Measurements from ENCODE around the gene SESN1. TPM values are rescaled to one million over a fixed set of nuclear protein-coding genes. Genes with fewer than 3 reads are reported as not detected.

SESN1 gene
- total RNA-seq, 4 donors from 2014 or later = 54.2 to 117 (median 90.5) TPM

DNA sequence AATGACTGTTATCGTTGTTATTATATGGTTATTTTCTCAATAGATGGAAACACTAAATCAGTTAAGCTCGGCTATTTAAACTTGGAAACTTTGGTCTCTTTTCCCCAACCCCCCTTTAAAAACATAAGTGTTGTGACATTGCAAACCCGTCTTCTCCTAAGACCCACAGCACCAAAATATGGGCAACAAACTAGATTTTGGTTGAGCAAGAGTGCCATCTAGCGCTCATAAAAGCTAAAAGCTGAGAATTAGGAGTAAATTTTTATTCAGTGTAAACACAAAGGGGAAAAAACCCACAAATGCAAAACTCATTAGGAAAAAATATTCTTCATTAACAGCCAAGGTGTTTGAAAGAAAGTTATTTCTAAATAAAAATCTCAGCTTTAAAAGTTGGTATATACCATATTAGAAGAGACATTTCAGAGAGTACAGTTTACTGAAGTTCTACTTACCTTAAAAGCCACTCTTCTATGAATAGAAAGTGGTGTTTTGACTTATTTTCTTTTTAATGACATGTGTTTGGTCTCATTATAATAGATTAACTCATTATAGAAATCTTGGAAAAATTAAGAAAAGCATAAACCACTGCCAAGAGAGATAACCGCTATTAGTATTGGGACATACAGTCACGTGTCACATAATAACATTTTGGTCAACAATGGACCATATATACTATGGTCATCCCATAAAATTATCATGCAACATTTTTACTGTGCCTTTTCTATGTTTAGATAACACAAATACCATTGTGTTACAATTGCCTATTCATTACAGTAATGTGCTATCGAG is 21.1 kb downstream of the SESN1 start:
- ATAC-seq (ENCODE audit: low FRiP score) (no peak), DNase-seq (ENCODE audit: low spot score) (no peak)
- TF ChIP-seq, protein P1, sequence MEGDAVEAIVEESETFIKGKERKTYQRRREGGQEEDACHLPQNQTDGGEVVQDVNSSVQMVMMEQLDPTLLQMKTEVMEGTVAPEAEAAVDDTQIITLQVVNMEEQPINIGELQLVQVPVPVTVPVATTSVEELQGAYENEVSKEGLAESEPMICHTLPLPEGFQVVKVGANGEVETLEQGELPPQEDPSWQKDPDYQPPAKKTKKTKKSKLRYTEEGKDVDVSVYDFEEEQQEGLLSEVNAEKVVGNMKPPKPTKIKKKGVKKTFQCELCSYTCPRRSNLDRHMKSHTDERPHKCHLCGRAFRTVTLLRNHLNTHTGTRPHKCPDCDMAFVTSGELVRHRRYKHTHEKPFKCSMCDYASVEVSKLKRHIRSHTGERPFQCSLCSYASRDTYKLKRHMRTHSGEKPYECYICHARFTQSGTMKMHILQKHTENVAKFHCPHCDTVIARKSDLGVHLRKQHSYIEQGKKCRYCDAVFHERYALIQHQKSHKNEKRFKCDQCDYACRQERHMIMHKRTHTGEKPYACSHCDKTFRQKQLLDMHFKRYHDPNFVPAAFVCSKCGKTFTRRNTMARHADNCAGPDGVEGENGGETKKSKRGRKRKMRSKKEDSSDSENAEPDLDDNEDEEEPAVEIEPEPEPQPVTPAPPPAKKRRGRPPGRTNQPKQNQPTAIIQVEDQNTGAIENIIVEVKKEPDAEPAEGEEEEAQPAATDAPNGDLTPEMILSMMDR (IDR thresholded peaks at IDR 0.05) = no peak

DNA sequence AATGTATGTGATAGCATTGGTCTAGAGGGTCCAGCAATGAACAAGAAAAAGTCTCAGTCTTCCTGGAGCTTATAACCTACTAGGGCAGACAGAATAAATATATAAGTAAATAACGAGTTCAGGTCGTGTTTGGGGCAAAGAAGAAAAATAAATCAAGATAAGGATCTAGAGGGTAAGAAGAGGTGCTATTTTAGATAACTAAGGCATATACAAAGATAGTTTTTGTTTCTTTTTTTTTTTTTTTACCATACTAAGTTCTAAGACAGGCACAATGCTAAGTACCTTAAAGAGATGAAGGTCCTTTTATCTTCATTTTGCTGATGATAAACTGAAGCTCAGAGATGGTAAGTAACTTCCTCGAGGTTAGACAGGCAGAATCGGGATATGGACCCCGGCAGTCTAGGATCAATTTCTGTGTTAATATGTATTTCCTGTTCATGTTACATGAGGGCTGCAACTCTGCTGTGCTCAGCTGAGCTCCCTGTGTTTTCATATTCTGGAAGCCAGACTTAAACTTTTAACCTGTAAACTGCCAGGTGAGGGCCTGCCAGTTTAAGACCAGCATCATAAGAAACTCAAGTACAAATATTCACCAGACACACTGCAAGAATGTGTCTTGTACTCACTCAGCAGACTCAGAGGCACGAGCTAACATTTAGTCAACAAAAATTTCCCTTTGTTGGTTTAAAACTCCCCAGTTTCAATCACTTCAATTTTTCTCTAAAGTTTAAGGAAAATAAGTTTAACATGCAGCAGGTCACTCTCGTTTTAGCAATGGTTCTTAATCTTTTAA is 23.3 kb downstream of the SESN1 start:
- no peak for ATAC-seq (ENCODE audit: low FRiP score)
- DNase-seq (ENCODE audit: low spot score) = no peak
- TF ChIP-seq, protein P1 (IDR thresholded peaks at IDR 0.05) = no peak

DNA sequence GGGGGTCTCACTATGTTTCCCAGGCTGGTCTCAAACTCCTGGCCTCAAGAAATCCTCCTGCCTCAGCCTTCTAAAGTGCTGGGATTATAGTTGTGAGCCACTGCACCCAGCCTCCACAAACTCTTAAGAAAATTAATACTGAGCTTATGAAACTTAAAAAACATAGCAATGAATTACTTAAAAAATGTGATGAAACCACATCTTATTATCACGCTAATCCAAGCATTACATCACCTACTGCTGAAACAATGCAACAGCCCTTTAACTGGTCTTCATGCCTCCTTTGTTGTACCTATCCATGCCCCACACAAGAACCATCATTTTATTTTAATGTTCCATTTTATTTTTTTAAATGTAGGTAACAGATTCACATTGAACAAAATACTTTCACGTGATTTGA is 24.9 kb downstream of the SESN1 start:
- TF ChIP-seq, protein P1 (IDR thresholded peaks at IDR 0.05) = no peak
- DNase-seq (ENCODE audit: low spot score) (no peak), ATAC-seq (ENCODE audit: low FRiP score) (no peak)

DNA sequence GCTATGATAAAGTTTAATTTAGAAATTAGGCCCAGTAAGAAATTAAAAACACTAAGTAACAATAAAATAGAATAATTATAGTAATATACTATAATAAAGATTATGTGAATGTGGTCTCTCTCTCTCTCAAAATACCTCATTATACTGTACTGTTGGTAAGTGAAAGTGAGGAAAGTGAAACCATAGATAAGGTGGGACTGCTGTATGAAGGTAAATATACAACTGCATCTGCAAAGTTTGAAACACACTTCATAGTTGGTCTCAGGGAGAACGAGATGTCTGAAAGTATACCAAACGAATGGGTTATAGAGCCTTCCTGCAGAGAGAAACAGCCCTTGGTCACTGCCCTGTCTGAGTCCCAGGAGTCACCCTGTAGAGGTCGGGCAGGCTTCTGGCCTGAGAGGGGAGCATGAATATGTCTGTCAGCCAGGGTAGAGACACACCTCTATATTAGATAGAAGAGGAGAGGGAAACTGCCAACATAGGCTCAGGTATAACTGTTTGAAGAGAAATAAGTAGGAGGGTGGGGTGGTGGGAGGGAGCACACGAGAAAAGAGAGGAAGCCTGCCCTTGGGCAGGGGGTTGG is 31.8 kb downstream of the SESN1 start:
- DNase-seq (ENCODE audit: low spot score) (no peak), ATAC-seq (ENCODE audit: low FRiP score) (no peak)
- TF ChIP-seq, protein P1 (IDR thresholded peaks at IDR 0.05) = no peak

DNA sequence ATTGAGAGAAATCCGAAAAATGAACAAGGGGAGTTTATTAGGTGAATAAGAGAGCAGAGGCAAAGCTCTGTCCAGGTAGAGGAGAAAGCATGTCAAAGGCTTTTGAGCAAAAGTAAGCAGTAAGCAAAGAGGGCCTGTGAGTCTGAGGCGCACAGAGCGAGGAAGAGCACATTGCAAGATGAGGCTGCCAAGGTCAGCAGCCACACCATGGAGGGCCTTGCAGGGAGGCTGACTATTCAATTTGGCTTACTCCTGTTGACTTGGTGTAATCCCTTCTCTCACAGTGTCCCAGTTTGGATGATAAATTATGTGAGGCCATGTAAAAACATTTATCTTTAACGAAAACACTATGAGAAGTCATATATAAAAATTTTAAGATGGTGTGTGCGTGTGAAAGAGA is 32.4 kb downstream of the SESN1 start:
- TF ChIP-seq, protein P1 (IDR thresholded peaks at IDR 0.05) = no peak
- ATAC-seq (ENCODE audit: low FRiP score) (no peak), DNase-seq (ENCODE audit: low spot score) (no peak)

DNA sequence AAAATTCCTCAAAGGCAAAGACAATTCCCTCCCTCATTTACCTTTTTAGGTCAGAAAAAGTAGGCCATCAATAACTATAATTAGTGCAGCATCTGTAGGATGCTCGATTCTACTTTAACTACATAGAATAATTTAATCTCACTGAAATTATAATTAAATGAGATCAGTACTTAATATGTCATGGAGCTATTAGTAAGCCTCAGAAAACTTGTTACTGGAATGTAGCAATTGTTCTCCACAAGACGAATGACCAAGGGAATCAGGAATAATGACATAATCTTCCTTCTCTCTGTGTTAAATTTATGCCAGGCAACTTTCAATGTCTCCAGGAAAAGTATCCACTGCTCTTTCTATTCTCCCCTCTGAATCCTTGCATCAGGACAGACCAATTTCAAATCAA is 34.1 kb downstream of the SESN1 start:
- DNase-seq (ENCODE audit: low spot score) (no peak), ATAC-seq (ENCODE audit: low FRiP score) (no peak)
- TF ChIP-seq, protein P1 (IDR thresholded peaks at IDR 0.05) = no peak
